ENCODE measurements around the gene ZNF107. TPM values are rescaled to one million over a fixed set of nuclear protein-coding genes. Genes with fewer than 3 reads are reported as not detected.

ZNF107 gene
- total RNA-seq, 1 experiment from 2014 or later, result 13.0 TPM

DNA sequence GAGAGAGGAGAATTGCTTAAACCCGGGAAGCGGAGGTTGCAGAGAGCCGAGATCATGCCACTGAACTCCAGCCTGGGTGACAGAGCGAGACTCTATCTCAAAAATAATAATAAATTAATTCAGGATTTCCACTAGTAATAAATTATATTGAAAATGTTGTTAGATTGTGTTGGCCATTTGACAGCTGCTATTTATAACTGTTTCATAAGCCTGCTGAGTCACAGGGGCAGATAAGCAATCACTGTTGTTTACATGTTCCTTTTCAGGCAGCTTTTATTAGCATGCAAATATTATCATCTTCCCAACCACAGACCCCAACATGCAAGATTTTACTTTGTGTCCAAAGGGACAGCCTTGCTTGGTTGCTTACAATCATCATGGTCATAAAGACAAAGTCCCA, 78.7 kb downstream of the ZNF107 start:
- Mint-ChIP-seq H3K27me3 (ENCODE audit: insufficient read depth, unreplicated experiment) (no peaks in the 10 kb centered on the region), H3K36me3 (ENCODE audit: insufficient read depth, unreplicated experiment) (no peaks in the 10 kb centered on the region), H3K27ac (ENCODE audit: unreplicated experiment) (no peak overlapping the region), H3K4me3 (ENCODE audit: unreplicated experiment) (no peak overlapping the region), H3K4me1 (ENCODE audit: low read depth, unreplicated experiment) (no peaks in the 10 kb centered on the region), H3K9me3 (ENCODE audit: unreplicated experiment) (no peaks in the 10 kb centered on the region)
- TF ChIP-seq CTCF (IDR thresholded peaks at IDR 0.05; ENCODE audit: insufficient read depth in 1 of 2, low read depth in 1 of 2, low read length in 1 of 2, severe bottlenecking in 1 of 2, unreplicated experiment in 1 of 2), result no peak
- ChIA-PET POLR2A (no interaction called here), CTCF (no interaction called here)
- Histone ChIP-seq H3K4me1 (no peaks in the 10 kb centered on the region), H3K27me3 (replicated peaks; ENCODE audit: control insufficient read depth, insufficient read depth, low read length) (no peaks in the 10 kb centered on the region), H3K9me3 (0 out of 2 replicates have a peak, but pooled peaks cover 5% of the 10 kb centered on the region), H3K36me3 (ENCODE audit: control insufficient read depth, insufficient read depth, low read length) (no peaks in the 10 kb centered on the region), H3K4me3 (ENCODE audit: low read depth, low read length) (no peak overlapping the region)
- no peak for DNase-seq
- intact Hi-C loops (cut with micrococcal nuclease; ENCODE audit: unreplicated experiment), result no loop called here
- no TSS peak for BruUV-seq (replicated peaks)

DNA sequence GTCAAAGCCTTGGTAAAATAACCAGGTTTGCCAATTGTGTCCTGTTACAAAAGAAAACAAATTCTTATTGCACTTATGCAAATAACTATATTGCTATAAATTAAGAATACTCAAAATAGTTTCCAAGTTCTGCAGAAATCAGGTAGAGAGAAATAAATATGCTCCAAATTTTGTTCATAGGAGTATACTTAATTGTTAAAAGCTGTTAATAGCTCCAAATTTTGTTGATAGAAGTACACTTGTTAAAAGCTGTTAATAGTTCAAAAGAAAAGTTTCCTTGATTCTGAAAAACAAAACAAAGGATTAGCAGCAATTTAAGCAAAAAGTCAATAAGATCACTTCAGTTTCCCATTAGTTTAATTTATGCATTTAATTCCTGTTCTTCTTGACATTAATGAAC, 81.9 kb downstream of the ZNF107 start:
- H3K27me3 ChIP-seq (replicated peaks; ENCODE audit: control insufficient read depth, insufficient read depth, low read length), result no peaks in the 10 kb centered on the region
- H3K9me3 ChIP-seq, result no peaks in the 10 kb centered on the region
- DNase-seq, result no peak
- H3K4me1 Mint-ChIP-seq (ENCODE audit: low read depth, unreplicated experiment), result no peaks in the 10 kb centered on the region
- H3K27ac Mint-ChIP-seq (ENCODE audit: unreplicated experiment), result no peak overlapping the region
- CTCF ChIA-PET, result no interaction called here
- no peaks in the 10 kb centered on the region for H3K36me3 Mint-ChIP-seq (ENCODE audit: insufficient read depth, unreplicated experiment)
- H3K36me3 ChIP-seq (ENCODE audit: control insufficient read depth, insufficient read depth, low read length), result no peaks in the 10 kb centered on the region
- TF ChIP-seq CTCF (IDR thresholded peaks at IDR 0.05; ENCODE audit: insufficient read depth in 1 of 2, low read depth in 1 of 2, low read length in 1 of 2, severe bottlenecking in 1 of 2, unreplicated experiment in 1 of 2), result no peak
- no peaks in the 10 kb centered on the region for H3K4me1 ChIP-seq
- intact Hi-C loops (cut with micrococcal nuclease; ENCODE audit: unreplicated experiment), result no loop called here
- POLR2A ChIA-PET, result no interaction called here
- H3K4me3 ChIP-seq (ENCODE audit: low read depth, low read length), result no peak overlapping the region
- no peaks in the 10 kb centered on the region for H3K27me3 Mint-ChIP-seq (ENCODE audit: insufficient read depth, unreplicated experiment)
- BruUV-seq (replicated peaks), result no TSS peak
- no peak overlapping the region for H3K4me3 Mint-ChIP-seq (ENCODE audit: unreplicated experiment)
- H3K9me3 Mint-ChIP-seq (ENCODE audit: unreplicated experiment), result no peaks in the 10 kb centered on the region

DNA sequence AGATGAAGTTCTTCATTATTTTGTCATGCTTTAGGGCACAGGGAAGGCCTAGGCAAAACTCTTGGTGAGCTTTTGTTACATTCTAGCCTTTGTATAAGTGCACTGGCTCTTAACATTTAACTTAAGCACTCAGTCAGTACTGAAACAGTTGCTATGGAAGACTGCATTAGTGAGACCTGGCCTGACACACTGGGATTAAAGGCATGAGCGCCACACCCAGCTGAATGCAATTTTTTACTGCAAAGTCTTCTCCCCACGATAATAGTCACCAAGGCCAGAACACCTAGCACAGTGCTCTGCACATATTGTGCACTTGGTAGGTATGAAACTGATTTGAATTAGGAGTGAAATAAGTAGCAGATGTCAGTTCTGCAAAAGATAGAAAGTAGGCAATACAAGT, 87.1 kb downstream of the ZNF107 start:
- BruUV-seq (replicated peaks), result no TSS peak
- POLR2A ChIA-PET, result no interaction called here
- no peaks in the 10 kb centered on the region for H3K4me1 Mint-ChIP-seq (ENCODE audit: low read depth, unreplicated experiment)
- CTCF ChIA-PET, result interaction anchor here (0.7 kb wide), 1 partner anchor 131 kb away, joined by 3 read pairs; no protein-coding TSS in a partner anchor
- Histone ChIP-seq H3K27me3 (replicated peaks; ENCODE audit: control insufficient read depth, insufficient read depth, low read length) (no peaks in the 10 kb centered on the region), H3K4me1 (no peaks in the 10 kb centered on the region), H3K36me3 (ENCODE audit: control insufficient read depth, insufficient read depth, low read length) (no peaks in the 10 kb centered on the region), H3K4me3 (ENCODE audit: low read depth, low read length) (no peak overlapping the region), H3K9me3 (no peaks in the 10 kb centered on the region; the same call in 1 of the 2 replicates)
- H3K4me3 Mint-ChIP-seq (ENCODE audit: unreplicated experiment), result no peak overlapping the region
- no peaks in the 10 kb centered on the region for H3K27me3 Mint-ChIP-seq (ENCODE audit: insufficient read depth, unreplicated experiment)
- H3K27ac Mint-ChIP-seq (ENCODE audit: unreplicated experiment), result no peak overlapping the region
- H3K36me3 Mint-ChIP-seq (ENCODE audit: insufficient read depth, unreplicated experiment), result no peaks in the 10 kb centered on the region
- intact Hi-C loops (cut with micrococcal nuclease; ENCODE audit: unreplicated experiment), result no loop called here
- no peaks in the 10 kb centered on the region for H3K9me3 Mint-ChIP-seq (ENCODE audit: unreplicated experiment)
- TF ChIP-seq CTCF (IDR thresholded peaks at IDR 0.05; ENCODE audit: insufficient read depth in 1 of 2, low read depth in 1 of 2, low read length in 1 of 2, severe bottlenecking in 1 of 2, unreplicated experiment in 1 of 2), result no peak
- DNase-seq, result no peak

Data from Caco-2 (cell line).